HG02763 (cell line): ENCODE results near the gene NCOA3.
"Not testable (repeated sequence)": the region's sequence is repeated elsewhere in the genome, so short reads cannot be mapped to it uniquely, and the experiment has no call there.

Experiments
- ATAC-seq: cut with Tn5 transposase; IDR thresholded peaks from one replicate; pipeline ENCODE4 v1.9.1; 2021; ENCODE audit warnings: mild to moderate bottlenecking, moderate library complexity; ENCODE audit not compliant: unreplicated experiment

Gene NCOA3

DNA sequence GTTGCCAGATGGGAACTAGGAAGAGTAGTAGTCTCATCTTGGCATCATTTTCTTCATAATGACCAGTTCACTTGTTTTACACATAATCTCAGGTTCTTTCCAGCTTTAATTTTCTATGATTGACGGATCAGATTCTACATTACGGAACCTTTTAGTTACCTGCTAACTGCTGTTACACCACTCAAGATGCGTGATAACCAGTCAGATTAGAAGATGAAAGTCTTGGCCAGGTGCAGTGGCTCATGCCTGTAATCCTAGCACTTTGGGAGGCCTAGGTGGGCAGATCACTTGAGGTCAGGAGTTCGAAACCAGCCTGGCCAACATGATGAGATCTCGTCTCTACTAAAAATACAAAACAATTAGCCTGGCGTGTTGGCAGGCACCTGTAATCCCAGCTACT, 92.5 kb downstream of the NCOA3 start:
- ATAC-seq = no peak

DNA sequence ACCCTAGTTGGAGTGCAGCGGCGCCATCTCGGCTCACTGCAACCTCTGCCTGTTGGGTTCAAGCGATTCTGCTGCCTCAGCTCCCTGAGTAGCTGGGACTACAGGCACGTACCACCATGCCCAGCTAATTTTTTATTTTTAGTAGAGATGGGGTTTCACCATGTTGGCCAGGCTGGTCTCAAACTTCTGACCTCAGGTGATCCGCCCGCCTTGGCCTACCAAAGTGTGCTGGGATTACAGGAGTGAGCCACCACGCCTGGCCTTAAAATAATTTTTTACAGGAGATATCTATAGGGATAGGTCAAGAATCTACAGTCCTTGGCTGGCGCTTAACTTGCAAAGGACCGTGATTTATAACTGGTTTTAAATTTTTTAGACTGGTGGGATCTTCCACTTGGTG, 93.5 kb downstream of the NCOA3 start:
- ATAC-seq = not testable (repeated sequence)

DNA sequence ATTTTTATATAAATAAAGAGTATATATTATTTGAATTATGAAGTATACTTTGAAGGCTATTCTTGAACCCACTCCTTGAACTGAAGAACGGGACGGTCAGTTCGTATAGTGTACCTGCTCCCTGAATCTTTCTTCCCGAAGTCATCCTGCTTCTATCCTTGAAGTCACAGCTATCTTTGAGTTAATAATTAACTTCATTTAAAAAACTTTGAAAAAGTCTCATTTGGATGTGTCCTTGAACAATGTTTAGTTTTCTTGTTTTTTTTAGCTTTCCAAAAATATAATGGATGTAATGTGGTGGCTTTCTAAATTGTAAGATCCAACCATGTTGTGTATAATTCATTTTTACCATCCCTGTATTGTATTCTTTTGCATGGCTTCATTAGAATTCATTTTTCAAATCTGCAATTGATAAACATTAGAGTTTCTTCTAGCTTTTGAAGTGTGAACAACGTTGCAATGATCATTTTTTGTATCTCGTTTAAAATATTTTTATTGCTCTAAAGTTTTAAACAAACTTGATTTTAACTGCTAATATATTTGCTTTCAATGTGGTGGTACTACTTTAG, 94.4 kb downstream of the NCOA3 start:
- ATAC-seq = no peak

DNA sequence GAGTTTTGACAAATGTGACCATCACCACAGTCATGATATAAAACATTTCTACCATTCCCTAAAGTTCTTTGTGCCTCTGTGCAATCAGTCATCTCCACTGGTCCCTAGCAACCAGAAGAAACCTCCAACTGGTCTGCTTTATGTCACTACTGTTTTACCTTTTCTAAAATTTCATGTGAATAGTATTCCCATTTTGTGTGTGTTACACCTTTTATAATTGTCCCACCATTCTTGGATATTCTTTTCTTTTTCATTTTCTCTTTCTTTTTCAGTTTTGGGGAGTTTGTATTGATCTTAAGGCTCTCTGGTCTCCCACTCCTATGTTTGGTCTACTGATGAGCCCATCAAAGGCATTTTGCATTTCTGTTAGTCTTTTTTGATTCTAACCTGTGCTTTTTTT, 95.4 kb downstream of the NCOA3 start:
- ATAC-seq = no peak

DNA sequence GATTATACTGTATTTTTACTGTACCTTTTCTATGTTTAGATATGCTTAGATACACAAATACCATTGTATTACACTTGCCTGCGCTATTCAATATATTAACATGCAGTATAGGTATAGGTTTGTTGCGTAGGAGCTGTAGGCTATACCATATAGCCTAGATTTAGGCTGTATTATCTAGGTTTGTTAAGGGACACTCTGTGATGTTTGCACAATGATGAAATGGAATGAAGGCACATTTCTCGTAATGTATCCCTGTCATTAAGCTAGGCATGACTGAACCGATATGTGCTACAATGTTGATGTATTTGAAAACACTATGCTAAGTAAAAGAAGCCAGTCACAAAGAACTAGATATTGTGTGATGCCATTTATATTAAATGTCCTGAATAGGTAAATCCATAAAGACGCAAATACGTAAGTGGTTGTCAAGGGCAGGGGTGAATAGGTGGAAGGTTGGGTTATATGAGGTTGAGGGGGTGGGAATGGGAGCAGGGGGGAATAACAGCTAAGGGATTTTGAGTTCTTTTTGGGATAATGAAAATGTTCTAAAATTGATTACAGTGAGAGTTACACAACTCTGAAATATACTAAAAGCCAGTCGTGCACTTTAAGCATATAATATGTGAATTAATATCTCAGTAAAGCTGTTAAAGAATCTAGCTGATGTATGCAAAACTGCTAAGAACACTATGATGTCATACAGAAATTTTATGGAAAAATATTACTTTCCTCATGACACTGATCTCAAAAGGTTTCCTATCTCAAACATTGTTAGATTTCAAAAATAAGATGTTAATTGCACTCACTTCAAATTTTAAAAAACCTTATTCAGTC, 97.4 kb downstream of the NCOA3 start:
- ATAC-seq = no peak

DNA sequence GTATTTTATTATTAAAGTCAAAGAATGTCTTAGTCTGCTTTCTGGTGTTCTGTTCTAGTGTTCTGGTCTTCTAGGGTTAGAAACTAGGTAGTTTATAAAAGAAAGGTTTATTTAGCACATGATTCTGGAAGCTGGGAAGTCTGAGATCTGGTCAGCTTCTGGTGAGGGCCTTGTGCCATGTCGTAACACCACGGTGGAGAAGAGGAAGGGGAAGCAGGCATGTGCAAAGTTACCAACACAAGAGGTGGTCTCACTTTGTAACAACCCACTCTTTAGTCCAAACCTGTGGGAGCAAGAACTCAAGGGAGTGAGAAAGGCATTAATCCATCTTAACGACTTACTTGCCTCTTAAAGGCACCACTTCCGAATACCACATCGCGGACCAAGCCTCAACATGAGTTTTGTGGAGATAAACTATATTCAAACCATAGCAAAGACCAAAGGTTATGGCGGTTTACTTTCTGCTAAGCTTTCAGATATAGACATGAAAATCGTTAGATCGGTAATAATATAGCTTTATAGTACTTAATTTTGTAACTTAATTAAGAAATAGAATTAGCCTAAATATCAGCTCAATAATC, 99.4 kb downstream of the NCOA3 start:
- ATAC-seq = no peak

DNA sequence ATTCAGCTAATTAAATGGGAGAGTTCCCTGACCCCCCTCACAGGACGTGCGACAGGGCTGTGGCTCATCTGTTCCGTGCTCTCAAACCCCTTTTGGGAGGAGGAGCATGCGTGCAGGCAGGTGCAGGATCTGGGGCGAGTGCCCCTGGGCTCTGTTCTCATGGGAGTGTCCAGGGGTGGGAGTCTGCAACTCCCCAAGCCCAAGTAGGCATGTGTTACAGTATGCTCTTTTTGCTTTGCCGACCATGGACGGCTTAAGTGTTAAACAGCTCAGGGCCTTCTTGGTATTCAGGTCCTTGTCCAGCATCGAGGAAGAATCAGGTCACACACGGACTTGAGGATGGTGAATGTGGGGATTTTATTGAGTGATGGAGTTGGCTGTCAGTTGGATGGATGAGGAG, 101.6 kb downstream of the NCOA3 start:
- ATAC-seq = no peak

DNA sequence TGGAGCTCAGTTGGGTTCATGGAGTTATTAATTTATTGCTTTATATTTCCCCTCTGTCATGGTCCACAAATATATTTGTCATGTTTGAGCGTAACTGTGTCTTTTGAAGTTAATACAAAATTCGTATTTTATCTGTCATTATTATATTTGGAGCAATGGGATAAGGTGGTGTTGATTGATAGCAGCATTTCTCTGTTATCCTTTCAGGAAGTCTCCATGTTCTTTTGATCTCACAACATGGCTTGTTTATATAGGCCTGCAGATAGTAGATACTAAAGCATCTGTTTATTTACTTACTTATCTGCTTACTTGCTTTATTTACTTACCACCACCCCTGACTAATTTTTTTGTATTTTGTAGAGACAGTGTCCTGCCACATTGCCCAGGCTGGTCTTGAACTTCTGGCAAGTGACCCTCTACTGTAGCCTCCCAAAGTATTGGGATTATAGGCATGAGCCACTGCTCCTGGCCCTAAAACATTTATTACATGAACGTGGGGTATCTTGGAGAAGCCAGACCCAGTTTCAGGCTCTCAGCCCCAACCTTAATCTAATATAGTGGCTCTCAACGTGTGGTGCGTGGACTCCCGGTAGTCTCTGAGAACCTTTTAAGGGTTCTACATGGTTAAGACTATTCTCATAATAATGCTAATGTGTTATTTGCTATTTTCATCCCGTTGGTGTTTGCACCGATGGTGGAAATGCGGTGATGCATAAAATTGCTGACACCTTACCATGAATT, 104.2 kb downstream of the NCOA3 start:
- ATAC-seq = no peak

DNA sequence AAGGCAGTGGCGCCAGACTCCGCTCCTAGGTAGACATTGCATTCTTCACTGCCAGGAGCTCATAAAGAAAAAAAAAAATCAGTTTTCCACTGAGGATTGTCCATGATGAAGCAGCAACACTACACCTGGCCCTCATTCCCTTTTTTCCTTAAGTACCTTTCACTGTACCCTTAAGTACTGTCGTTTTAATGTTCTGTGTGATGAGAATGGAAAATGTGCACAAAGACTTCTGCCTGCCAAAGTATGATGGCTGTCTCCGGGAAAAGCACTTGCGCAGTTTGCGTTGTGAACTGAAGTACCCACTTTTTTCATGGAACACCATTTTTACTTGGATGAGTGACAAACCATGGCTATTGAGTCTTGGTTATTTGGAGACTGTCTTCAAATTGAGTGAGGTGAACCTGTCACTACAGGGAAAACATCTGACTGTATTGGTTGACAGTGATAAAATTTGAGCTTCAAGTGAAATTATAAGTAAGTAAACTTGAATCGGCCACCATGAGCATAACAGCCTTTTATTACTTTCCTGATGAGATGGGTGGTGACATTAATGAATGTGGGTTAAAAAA, 104.8 kb downstream of the NCOA3 start:
- no peak for ATAC-seq

DNA sequence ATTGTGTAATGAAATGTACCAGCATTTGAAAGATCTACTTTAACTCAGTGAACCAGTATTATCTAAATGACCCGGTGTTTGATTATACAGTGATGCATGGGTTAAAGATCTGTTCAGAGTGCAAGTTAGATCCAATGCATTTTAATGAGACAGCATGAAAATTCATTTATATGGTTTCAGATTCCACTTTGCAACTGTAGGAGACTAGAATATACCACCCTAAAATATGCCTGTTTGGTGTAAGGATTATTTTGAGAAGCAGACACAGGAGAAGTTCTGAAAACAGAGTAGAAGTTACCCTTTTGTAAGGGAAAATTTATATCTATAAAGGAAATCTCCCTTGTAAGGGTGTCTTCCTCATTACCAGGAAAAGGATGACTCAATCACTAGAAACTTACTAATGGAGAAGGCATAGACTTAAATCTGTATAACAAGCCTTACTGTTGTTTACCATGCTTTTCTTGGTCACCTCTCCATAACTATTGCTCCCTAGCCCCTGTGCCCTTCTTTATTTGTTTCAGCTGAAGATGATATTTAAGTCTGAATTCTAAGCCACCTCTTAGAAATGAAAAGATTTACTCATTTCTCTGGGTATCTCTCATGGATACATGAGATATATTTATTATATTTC, 105.4 kb downstream of the NCOA3 start:
- no peak for ATAC-seq

DNA sequence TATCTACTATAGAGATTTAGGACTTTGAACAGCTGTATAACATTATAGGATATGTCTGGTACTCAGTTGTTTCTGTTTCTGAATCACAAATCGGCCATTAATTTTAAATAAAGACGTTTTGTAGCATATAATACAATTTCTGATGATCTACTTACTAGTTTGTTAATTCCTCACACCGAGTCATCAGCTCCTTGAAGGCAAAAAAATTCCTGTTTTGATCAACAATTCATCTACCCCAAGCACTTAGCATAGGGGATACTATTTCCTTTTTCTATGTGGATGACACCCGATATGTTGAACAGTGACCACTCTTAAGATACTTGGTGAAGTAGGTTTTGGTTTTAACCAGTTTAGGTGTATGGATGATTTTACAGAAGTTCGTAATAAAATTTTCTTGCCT, 107.3 kb downstream of the NCOA3 start:
- no peak for ATAC-seq

DNA sequence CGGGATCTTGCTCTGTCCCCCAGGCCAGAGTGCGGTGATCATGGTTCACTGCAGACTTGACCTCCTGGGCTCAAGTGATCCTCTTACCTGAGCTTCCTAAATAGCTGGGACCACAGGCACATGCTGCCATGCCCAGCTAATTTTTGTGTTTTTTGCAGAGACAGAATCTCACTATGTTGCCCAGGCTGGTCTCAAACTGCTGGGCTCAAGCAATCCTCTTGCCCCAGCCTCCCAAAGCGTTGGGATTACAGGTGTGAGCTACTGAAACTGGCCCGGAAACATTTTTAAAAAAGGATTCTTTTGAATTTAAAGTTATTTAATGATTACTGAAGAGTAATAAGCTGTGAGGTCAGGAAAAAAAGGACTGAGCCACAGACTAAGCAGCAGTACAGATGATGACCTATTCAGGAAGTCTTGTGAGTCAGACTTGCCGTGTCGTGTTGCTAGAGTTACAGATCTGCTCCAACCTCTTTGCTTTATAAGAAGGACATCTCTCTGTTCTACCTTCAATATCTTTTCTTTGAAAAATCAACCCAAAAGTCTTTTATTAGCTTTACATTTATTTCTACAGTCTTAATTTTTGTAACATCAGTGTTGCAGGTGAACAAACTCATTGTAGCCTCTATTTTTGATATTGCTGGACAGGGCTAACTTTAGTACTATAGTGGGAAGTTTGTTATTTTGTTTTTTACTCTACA, 108.7 kb downstream of the NCOA3 start:
- ATAC-seq = peak; percentile 45

DNA sequence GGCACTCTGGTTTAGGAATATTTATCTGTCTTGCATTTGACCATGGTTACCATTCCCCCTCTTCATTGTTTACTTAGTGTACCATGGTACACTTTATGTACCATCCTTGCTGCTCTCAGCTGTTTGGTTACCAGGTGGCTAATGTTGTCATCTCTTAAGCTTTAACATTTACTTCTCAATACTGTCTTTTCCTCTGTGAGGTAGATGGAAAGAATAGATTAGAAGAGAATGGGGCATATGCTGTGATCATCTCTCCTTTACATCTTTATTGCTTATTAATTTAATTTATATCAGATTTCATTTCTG, 109.2 kb downstream of the NCOA3 start:
- no peak for ATAC-seq

DNA sequence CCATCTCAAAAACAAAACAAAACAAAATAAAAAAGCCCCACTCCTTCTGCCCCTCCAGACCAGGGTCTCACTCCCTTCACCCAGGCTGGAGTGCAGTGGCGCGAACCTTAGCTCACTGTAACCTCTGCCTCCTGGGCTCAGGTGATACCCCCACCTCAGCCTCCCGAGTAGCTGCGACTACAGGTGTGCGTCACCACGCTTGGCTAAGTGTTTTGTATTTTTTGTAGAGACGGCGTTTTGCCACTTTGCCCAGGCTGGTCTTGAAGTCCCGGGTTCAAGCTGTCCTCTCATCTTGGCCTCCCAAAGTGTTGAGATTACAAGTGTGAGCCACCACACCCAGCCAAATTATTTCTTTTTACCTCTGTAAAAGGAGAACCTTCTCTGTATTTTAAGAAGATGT, 110.1 kb downstream of the NCOA3 start:
- ATAC-seq = no peak

DNA sequence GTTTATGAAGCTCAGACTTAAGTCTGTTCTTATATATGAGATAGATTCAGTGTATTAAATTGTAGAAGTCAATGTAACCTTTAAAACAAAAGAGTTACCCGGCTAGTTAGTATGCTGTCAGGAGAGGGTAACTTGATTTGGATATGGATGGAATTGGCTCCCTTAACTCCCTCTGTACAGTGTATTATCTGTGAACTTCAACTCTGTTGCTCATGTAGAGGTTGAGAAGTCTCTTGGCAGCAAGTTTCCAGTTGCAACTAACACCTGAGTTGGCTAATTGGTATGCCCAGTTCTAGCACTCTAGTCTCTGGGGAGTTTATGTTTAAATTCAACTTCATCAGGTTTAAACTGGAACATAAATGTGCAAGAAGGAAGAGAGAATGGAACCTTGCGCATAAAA, 111.0 kb downstream of the NCOA3 start:
- ATAC-seq = no peak

DNA sequence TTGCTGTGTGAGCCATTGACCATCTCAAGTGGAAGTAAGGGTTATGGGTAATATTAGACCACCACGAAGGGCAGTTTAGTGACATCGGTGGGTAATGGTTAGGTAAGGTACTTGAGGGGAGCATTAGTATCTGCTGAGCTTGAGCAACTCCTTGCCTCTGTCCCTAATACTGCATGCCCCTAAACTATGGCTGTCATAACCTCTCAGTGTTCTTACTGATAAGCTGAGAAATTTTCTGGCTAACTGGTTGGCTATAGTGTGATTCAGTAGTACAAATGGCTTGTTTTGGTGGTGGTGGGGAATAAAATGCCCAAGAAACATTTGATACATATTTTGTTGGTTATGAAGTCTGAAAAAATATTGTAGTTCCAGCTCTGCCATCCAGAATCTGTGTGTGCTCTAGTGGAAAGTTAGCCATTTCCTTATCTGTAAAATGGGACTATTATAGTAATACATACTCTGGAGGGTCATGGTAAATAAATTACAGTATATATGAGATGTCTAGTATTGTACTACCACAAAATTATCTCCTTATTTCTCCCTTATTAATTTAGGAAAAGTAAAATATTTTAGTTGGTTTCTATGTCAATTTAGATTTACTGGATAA, 113.1 kb downstream of the NCOA3 start:
- no peak for ATAC-seq

DNA sequence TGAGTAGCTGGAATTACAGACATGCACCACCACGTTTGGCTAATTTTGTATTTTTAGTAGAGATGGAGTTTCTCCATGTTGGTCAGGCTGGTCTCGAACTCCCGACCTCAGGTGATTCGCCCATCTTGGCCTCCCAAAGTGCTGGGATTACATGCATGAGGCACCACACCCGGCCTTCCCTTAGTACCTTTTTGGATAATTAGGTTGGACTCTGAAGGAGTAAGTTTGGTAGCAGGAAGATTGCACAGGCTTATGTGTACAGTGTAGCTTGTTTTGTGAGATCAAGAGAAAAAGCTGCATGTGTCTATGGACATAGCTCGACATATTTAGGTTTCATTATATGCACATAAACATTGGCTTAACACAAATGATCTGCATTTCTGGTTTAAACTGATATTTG, 116.8 kb downstream of the NCOA3 start:
- no peak for ATAC-seq

DNA sequence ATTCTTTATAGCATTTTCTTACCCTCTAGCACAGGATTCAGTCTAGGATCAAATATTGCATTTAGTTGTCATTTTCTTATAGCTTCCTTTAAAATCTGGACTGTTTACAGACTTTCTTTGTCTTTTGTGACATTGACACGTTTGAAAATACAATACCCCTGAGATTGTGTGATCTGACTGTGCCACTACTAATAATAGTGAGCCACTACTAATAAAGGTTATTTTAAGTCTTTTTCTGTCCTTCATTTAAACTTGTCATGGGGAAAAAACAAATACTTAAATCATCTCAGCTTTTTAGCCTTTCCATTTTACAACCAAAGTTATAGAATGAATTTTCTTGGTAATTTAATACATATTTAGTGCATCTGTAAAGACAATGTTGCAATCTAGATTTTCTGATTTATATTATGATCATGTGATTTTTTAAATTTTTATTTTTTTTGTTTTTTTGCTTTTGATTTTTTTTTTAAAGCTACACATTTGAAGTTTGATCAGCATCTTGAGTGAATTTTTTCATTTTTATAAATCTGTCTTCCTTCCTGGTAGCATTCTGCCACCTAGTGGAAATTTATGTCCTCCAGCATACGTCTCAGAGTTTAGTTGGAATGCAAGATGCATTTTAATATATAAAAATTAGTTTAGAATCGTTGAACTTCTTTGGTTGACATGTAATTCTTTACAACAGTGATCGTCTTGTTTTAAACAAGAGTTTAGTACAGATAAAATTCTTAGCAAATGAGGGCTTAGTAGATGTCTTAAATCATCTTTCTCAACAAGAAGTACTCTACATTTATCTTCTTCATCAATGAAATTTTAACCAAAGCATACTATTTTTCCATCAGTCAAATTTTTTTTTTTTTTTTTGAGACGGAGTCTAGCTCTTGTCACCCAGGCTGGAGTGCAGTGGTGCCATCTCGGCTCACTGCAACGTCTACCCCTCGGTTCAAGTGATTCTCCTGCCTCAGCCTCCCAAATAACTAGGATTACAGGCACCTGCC, 119.4 kb downstream of the NCOA3 start:
- no peak for ATAC-seq

DNA sequence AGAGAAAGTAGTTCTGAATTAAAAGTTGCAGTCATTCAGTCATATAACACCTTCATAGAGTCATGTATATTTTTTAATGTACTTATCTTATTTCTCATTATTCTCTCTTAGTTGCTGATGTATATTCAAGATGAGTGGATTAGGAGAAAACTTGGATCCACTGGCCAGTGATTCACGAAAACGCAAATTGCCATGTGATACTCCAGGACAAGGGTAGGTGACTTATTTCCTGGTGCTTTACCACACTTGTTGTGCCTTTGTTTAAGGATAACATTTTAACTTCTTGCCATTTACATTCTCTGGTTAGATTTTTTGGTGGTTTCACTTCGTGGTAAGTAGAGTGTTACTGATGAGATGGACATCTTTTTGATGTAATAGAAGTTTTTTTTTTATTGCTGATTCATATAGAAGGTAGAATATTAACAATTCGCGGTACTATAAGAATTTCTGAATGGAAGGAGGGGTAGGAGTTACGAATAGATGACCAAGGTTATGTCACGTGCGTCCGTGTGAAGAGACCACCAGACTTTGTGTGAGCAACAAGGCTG, 120.5 kb downstream of the NCOA3 start:
- ATAC-seq = no peak
